Measurements from ENCODE around the gene P2RX1.

GRCh38 chr17:3919123-3919624 lies 2.9 kb upstream of the P2RX1 start:
- TF ChIP-seq, protein P1, sequence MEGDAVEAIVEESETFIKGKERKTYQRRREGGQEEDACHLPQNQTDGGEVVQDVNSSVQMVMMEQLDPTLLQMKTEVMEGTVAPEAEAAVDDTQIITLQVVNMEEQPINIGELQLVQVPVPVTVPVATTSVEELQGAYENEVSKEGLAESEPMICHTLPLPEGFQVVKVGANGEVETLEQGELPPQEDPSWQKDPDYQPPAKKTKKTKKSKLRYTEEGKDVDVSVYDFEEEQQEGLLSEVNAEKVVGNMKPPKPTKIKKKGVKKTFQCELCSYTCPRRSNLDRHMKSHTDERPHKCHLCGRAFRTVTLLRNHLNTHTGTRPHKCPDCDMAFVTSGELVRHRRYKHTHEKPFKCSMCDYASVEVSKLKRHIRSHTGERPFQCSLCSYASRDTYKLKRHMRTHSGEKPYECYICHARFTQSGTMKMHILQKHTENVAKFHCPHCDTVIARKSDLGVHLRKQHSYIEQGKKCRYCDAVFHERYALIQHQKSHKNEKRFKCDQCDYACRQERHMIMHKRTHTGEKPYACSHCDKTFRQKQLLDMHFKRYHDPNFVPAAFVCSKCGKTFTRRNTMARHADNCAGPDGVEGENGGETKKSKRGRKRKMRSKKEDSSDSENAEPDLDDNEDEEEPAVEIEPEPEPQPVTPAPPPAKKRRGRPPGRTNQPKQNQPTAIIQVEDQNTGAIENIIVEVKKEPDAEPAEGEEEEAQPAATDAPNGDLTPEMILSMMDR (IDR thresholded peaks at IDR 0.05), result no peak
- no peak for TF ChIP-seq POLR2A (IDR thresholded peaks at IDR 0.05)

All from body of pancreas (tissue), 4 donors.